VCaP (cell line): Measurements from ENCODE around the gene PEMT.

ENCODE experiments used
- H3K27ac ChIP-seq: fragments of 450-650 bp; 2 replicates; pipeline ENCODE4 v1.5.1; 2017
- CTCF ChIP-seq: fragments of 450-650 bp; conservative IDR thresholded peaks from 2 replicates; pipeline ENCODE4 v1.5.1; 2017; ENCODE audit warnings: mild to moderate bottlenecking, moderate library complexity

PEMT gene

GRCh38 chr17:17474341-17474740 lies 117.2 kb downstream of the PEMT start:
- no peak for TF ChIP-seq CTCF
- no peak overlapping the region for H3K27ac ChIP-seq

- no peak for TF ChIP-seq CTCF
- H3K27ac ChIP-seq = no peak overlapping the region
These were observed 119.1 kb downstream of the PEMT start for GRCh38 chr17:17472333-17472920.

GRCh38 chr17:17469996-17470395 lies 121.5 kb downstream of the PEMT start:
- no peak overlapping the region for H3K27ac ChIP-seq
- TF ChIP-seq CTCF = no peak

- no peak overlapping the region for H3K27ac ChIP-seq
- TF ChIP-seq CTCF = no peak
These were observed 122.2 kb downstream of the PEMT start for GRCh38 chr17:17469358-17469757.

GRCh38 chr17:17468217-17469010 lies 123.1 kb downstream of the PEMT start:
- H3K27ac ChIP-seq = no peak overlapping the region
- TF ChIP-seq CTCF = no peak

- TF ChIP-seq CTCF = no peak
- no peak overlapping the region for H3K27ac ChIP-seq
These were observed 123.8 kb downstream of the PEMT start for GRCh38 chr17:17467720-17468119.

- no peak for TF ChIP-seq CTCF
- no peak overlapping the region for H3K27ac ChIP-seq
These were observed 124.5 kb downstream of the PEMT start for GRCh38 chr17:17467016-17467415.
